GM18502 (cell line): ENCODE measurements around the gene PTPN14.
A peak's percentile ranks its signal among the peaks of the same experiment; 100 is the strongest.
"Not testable (repeated sequence)": the region's sequence is repeated elsewhere in the genome, so short reads cannot be mapped to it uniquely, and the experiment has no call there.

Experiments
- ATAC-seq: cut with Tn5 transposase; IDR thresholded peaks from one replicate; pipeline ENCODE4 v1.9.1; 2021; ENCODE audit warnings: mild to moderate bottlenecking; ENCODE audit not compliant: unreplicated experiment, poor library complexity

PTPN14 gene

GRCh38 chr1:214551436-214552173 lies at the start of gene PTPN14:
TSS of gene PTPN14 (minus strand) at chr1:214551602. CDS start at chr1:214464803, 86,799 bp downstream.
- peak; percentile 44 for ATAC-seq

GRCh38 chr1:214593158-214593557 lies 41.8 kb upstream of the PTPN14 start:
- no peak for ATAC-seq

GRCh38 chr1:214591918-214592317 lies 40.5 kb upstream of the PTPN14 start:
- not testable (repeated sequence) for ATAC-seq

GRCh38 chr1:214590696-214591095 lies 39.3 kb upstream of the PTPN14 start:
- ATAC-seq = no peak

GRCh38 chr1:214588963-214589597 lies 37.7 kb upstream of the PTPN14 start:
- no peak for ATAC-seq

GRCh38 chr1:214587165-214587564 lies 35.8 kb upstream of the PTPN14 start:
- no peak for ATAC-seq

GRCh38 chr1:214586621-214587020 lies 35.2 kb upstream of the PTPN14 start:
- no peak for ATAC-seq

- ATAC-seq = peak; percentile 77
These were observed 33.7 kb upstream of the PTPN14 start for GRCh38 chr1:214584805-214585766.

GRCh38 chr1:214583824-214584554 lies 32.6 kb upstream of the PTPN14 start:
- no peak for ATAC-seq

GRCh38 chr1:214583113-214583512 lies 31.7 kb upstream of the PTPN14 start:
- ATAC-seq = no peak

GRCh38 chr1:214582289-214582891 lies 31.0 kb upstream of the PTPN14 start:
- ATAC-seq = no peak

- no peak for ATAC-seq
These were observed 30.4 kb upstream of the PTPN14 start for GRCh38 chr1:214581785-214582184.

GRCh38 chr1:214579183-214579582 lies 27.8 kb upstream of the PTPN14 start:
- no peak for ATAC-seq

GRCh38 chr1:214576120-214576519 lies 24.7 kb upstream of the PTPN14 start:
- ATAC-seq = not testable (repeated sequence)

- ATAC-seq = no peak
These were observed 23.4 kb upstream of the PTPN14 start for GRCh38 chr1:214574598-214575411.

- ATAC-seq = no peak
These were observed 22.2 kb upstream of the PTPN14 start for GRCh38 chr1:214573386-214574318.

GRCh38 chr1:214571281-214571680 lies 19.9 kb upstream of the PTPN14 start:
- no peak for ATAC-seq

- no peak for ATAC-seq
These were observed 19.0 kb upstream of the PTPN14 start for GRCh38 chr1:214570442-214570841.
